C4-2B (cell line): ENCODE data around the gene CCND1.
"Not testable (repeated sequence)": the region's sequence is repeated elsewhere in the genome, so short reads cannot be mapped to it uniquely, and the experiment has no call there.

Source experiments
- H3K27ac ChIP-seq: fragments of 450-650 bp; 2 replicates; pipeline ENCODE4 v1.5.1; 2017
- CTCF ChIP-seq: fragments of 450-650 bp; conservative IDR thresholded peaks from 2 replicates; pipeline ENCODE4 v1.5.1; 2017; ENCODE audit warnings: mild to moderate bottlenecking
- ZFX ChIP-seq: fragments of 450-650 bp; IDR thresholded peaks from 2 replicates; pipeline ENCODE4 v1.6.1; 2017

CCND1 gene

GRCh38 chr11:69685348-69685747 is 44.4 kb downstream of the CCND1 start:
- no peak for TF ChIP-seq CTCF
- no peak for TF ChIP-seq ZFX

GRCh38 chr11:69686452-69686851 is 45.5 kb downstream of the CCND1 start:
- TF ChIP-seq ZFX: no peak
- TF ChIP-seq CTCF: no peak

More at GRCh38 chr11:69685348-69685747, 44.4 kb downstream of the CCND1 start:
- no peak overlapping the region for H3K27ac ChIP-seq

GRCh38 chr11:69686856-69687255 is 45.9 kb downstream of the CCND1 start:
- H3K27ac ChIP-seq: no peak overlapping the region
- TF ChIP-seq ZFX (no peak), CTCF (no peak)

More at GRCh38 chr11:69686452-69686851, 45.5 kb downstream of the CCND1 start:
- no peak overlapping the region for H3K27ac ChIP-seq

GRCh38 chr11:69687969-69688771 is 47.2 kb downstream of the CCND1 start:
- not testable (repeated sequence) for H3K27ac ChIP-seq

GRCh38 chr11:69689484-69690319 is 48.7 kb downstream of the CCND1 start:
- TF ChIP-seq ZFX (no peak), CTCF (no peak)
- no peak overlapping the region for H3K27ac ChIP-seq

GRCh38 chr11:69691463-69691862 is 50.5 kb downstream of the CCND1 start:
- TF ChIP-seq CTCF (no peak), ZFX (no peak)
- no peak overlapping the region for H3K27ac ChIP-seq

- H3K27ac ChIP-seq: no peak overlapping the region
- TF ChIP-seq ZFX (no peak), CTCF (no peak)
These were observed 51.5 kb downstream of the CCND1 start for GRCh38 chr11:69692422-69692821.
